IMR-90 (cell line): Measurements from ENCODE around the gene KRTAP10-11. TPM values are rescaled to one million over a fixed set of nuclear protein-coding genes. Genes with fewer than 3 reads are reported as not detected.
"Not testable (repeated sequence)": the region's sequence is repeated elsewhere in the genome, so short reads cannot be mapped to it uniquely, and the experiment has no call there.

Experiments
- ATAC-seq: fragments of 200-7000 bp; cut with Tn5 transposase; 2 replicates; pipeline ENCODE4 v1.9.1; 2020; ENCODE audit warnings: low read depth, mild to moderate bottlenecking, moderate library complexity
- BruUV-seq: library from RNA; stranded (reverse); fragments of 400-500 nt; replicated peaks from 2 replicates; lab custom pipeline; 2021; lab: Mats Ljungman, UMichigan
- CTCF ChIA-PET: fragments of 300-600 bp; formaldehyde crosslinking; extraction: SDS; loops from one replicate; lab custom pipeline; 2021; ENCODE audit warnings: antibody characterized with exemption; lab: Yijun Ruan, JAX
- POLR2A ChIA-PET: fragments of 300-600 bp; sonication (Branson Sonifier 250); formaldehyde crosslinking; loops from one replicate; lab custom pipeline; 2022; ENCODE audit warnings: antibody characterized with exemption; ENCODE audit not compliant: unreplicated experiment; lab: Charles Lee
- DNase-seq: peaks from one replicate; pipeline ENCODE4 v3.0.0; 2013
- H2AFZ ChIP-seq: replicated peaks from 2 replicates; pipeline ENCODE3; 2013; ENCODE audit warnings: low read length, mild to moderate bottlenecking; ENCODE audit not compliant: poor library complexity
- H2AK5ac ChIP-seq: 2 replicates; pipeline ENCODE4 v1.6.1; 2013; ENCODE audit warnings: low read depth, low read length, inconsistent platforms
- H2AK9ac ChIP-seq: replicated peaks from 2 replicates; pipeline ENCODE3; 2013; ENCODE audit warnings: mild to moderate bottlenecking, low read depth, low read length, moderate library complexity; ENCODE audit not compliant: poor library complexity
- H2BK120ac ChIP-seq: 2 replicates; pipeline ENCODE4 v1.6.1; 2013; ENCODE audit warnings: low read depth, low read length, inconsistent platforms
- H2BK15ac ChIP-seq: 3 replicates; pipeline ENCODE4 v1.6.1; 2013; ENCODE audit warnings: low read depth, low read length, inconsistent platforms
- H2BK20ac ChIP-seq: 2 replicates; pipeline ENCODE4 v1.6.1; 2013; ENCODE audit warnings: low read depth, mild to moderate bottlenecking, inconsistent platforms, low read length, moderate library complexity
- H2BK5ac ChIP-seq: 2 replicates; pipeline ENCODE4 v1.6.1; 2013; ENCODE audit warnings: mild to moderate bottlenecking, low read depth, low read length, inconsistent platforms; ENCODE audit not compliant: poor library complexity, severe bottlenecking
- H3K14ac ChIP-seq: replicated peaks from 2 replicates; pipeline ENCODE4 v1.6.1; 2013; ENCODE audit warnings: low read depth, low read length, inconsistent platforms
- H3K18ac ChIP-seq: 2 replicates; pipeline ENCODE4 v1.6.1; 2013; ENCODE audit warnings: low read depth, low read length, control low read depth
- H3K23ac ChIP-seq: 2 replicates; pipeline ENCODE4 v1.6.1; 2013; ENCODE audit warnings: low read depth, low read length, inconsistent platforms
- H3K27ac ChIP-seq: 2 replicates; pipeline ENCODE4 v1.5.1; 2013; ENCODE audit warnings: mild to moderate bottlenecking, control low read depth, low read length; ENCODE audit not compliant: insufficient read depth
- H3K27me3 ChIP-seq: 2 replicates; pipeline ENCODE4 v1.6.1; 2013; ENCODE audit warnings: low read length; ENCODE audit not compliant: control insufficient read depth, insufficient read depth
- H3K36me3 ChIP-seq: 2 replicates; pipeline ENCODE4 v1.6.1; 2013; ENCODE audit warnings: low read length, mixed read lengths; ENCODE audit not compliant: control insufficient read depth, insufficient read depth
- H3K4ac ChIP-seq: 2 replicates; pipeline ENCODE4 v1.6.1; 2013; ENCODE audit warnings: low read depth, low read length, inconsistent platforms
- H3K4me1 ChIP-seq: 2 replicates; pipeline ENCODE4 v1.6.1; 2013; ENCODE audit warnings: low read length, mixed read lengths; ENCODE audit not compliant: control insufficient read depth, insufficient read depth
- H3K4me2 ChIP-seq: 2 replicates; pipeline ENCODE4 v1.6.1; 2013; ENCODE audit warnings: low read depth, mild to moderate bottlenecking, control low read depth, low read length, moderate library complexity
- H3K4me3 ChIP-seq: 2 replicates; pipeline ENCODE4 v1.5.1; 2013; ENCODE audit warnings: low read depth, mild to moderate bottlenecking, control low read depth, low read length, moderate library complexity; ENCODE audit not compliant: insufficient read depth
- H3K56ac ChIP-seq: 2 replicates; pipeline ENCODE4 v1.6.1; 2013; ENCODE audit warnings: low read length, inconsistent platforms; ENCODE audit not compliant: insufficient read depth; ENCODE audit errors: extremely low read depth
- H3K79me1 ChIP-seq, 2 experiments: 2 replicates each; pipeline ENCODE4 v1.6.1; 2013; ENCODE audit warnings: low read length in 2 of 2, inconsistent platforms in 1 of 2, low read depth in 1 of 2
- H3K9ac ChIP-seq: 2 replicates; pipeline ENCODE4 v1.6.1; 2013; ENCODE audit warnings: low read depth, low read length, control low read depth
- H3K9me1 ChIP-seq: 2 replicates; pipeline ENCODE4 v1.6.1; 2013; ENCODE audit warnings: low read length, inconsistent platforms; ENCODE audit not compliant: insufficient read depth
- H3K9me3 ChIP-seq: 2 replicates; pipeline ENCODE4 v1.6.1; 2013; ENCODE audit warnings: low read length; ENCODE audit not compliant: control insufficient read depth, insufficient read depth
- H4K20me1 ChIP-seq: 2 replicates; pipeline ENCODE4 v1.6.1; 2013; ENCODE audit warnings: low read length, inconsistent platforms; ENCODE audit not compliant: insufficient read depth
- H4K5ac ChIP-seq: 2 replicates; pipeline ENCODE4 v1.6.1; 2013; ENCODE audit warnings: mild to moderate bottlenecking, low read depth, low read length, control low read depth
- H4K8ac ChIP-seq, 2 experiments: 2 replicates each; pipeline ENCODE4 v1.6.1; 2013; ENCODE audit warnings: low read depth in 2 of 2, low read length in 2 of 2, control low read depth in 1 of 2, inconsistent platforms in 1 of 2
- H4K91ac ChIP-seq: 2 replicates; pipeline ENCODE4 v1.6.1; 2013; ENCODE audit warnings: low read depth, low read length, inconsistent platforms; ENCODE audit not compliant: insufficient read depth
- ELK1 ChIP-seq: fragments of 150-350 bp; IDR thresholded peaks from 2 replicates; pipeline ENCODE4 v1.6.1; 2016; ENCODE audit warnings: low read depth, mild to moderate bottlenecking, low read length, moderate library complexity, borderline replicate concordance
- WGBS, 2 experiments: methylation state at CpG; one replicate each; pipeline versions ENCODE4 v1.1.5 to v1.1.7; 2013; ENCODE audit warnings: missing lambda C conversion rate in 2 of 2; ENCODE audit not compliant: insufficient read length in 1 of 2; ENCODE audit errors: extremely low coverage in 2 of 2; 5-methylcytosine and 5-hydroxymethylcytosine counted together
- dilution Hi-C: fragments of 300-500 bp; cut with HindIII; formaldehyde crosslinking; loops from one replicate; pipeline ENCODE4 v1.14.3; 2018; ENCODE audit warnings: low sequenced_read_pairs; ENCODE audit not compliant: unreplicated experiment
- in situ Hi-C: fragments of 300-500 bp; cut with MboI; formaldehyde crosslinking; loops from 3 replicates; pipeline ENCODE4 v1.14.3; 2019; ENCODE audit warnings: low sequenced_read_pairs, inconsistent platforms, mixed read lengths
- intact Hi-C: fragments of 100-400 bp; cut with micrococcal nuclease; formaldehyde crosslinking; loops from 2 replicates; pipeline ENCODE4 v1.10.0; 2022
- polyA plus RNA-seq, 3 experiments: library from polyadenylated mRNA; depleted of rRNA; stranded (reverse); fragments of >200 nt; gene quantifications; 2 replicates each; pipeline ENCODE4 v1.2.3, GENCODE V29; 2012; ENCODE audit warnings: low replicate concordance in 1 of 3
- total RNA-seq: library from RNA; depleted of rRNA; stranded (reverse); fragments of >200 nt; gene quantifications from 2 replicates; pipeline ENCODE4 v1.2.3, GENCODE V29; 2012

The KRTAP10-11 gene
- total and polyA plus RNA-seq, 2 of the 4 experiments (the other 2 are of a cell fraction), result not detected

DNA sequence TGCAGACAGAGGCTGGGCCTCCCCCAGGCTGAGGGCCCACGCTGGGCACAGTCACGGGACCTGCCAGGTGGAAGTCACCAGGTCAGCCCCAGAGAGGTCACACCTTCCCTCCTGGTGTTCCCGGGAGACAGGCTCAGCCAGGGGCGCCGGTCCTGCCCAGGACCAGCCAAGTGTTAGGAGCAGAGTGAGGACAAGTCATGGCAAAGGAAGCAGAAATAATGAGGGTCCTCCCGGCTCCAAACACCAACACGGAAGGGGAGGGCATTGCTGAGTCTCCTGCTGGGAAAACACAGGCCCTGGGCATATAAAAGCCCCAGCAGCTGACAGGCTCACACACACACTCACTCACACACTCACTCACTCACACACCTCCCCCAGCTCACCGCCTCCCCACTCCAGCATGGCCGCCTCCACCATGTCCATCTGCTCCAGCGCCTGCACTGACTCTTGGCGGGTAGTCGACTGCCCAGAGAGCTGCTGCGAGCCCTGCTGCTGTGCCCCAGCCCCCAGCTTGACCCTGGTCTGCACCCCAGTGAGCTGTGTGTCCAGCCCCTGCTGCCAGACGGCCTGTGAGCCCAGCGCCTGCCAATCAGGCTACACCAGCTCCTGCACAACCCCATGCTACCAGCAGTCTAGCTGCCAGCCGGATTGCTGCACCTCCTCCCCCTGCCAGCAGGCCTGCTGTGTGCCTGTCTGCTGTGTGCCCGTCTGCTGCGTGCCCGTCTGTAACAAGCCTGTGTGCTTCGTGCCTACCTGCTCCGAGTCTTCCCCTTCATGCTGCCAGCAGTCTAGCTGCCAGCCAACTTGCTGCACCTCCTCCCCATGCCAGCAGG lies 9.0 kb upstream of the KRTAP10-11 start, which contains the start of gene KRTAP10-10 (continued):
- TF ChIP-seq ELK1, result no peak

- H3K4me2 ChIP-seq, H4K8ac ChIP-seq, in situ Hi-C loops, H3K14ac ChIP-seq, BruUV-seq, H3K9ac ChIP-seq, H3K27me3 ChIP-seq, H2BK15ac ChIP-seq, H2AFZ ChIP-seq, H2AK5ac ChIP-seq, intact Hi-C loops, H4K5ac ChIP-seq, dilution Hi-C loops, ATAC-seq, H2AK9ac ChIP-seq, H3K36me3 ChIP-seq, H3K4me3 ChIP-seq, CTCF ChIA-PET, H4K20me1 ChIP-seq, H3K27ac ChIP-seq, H2BK5ac ChIP-seq, H3K79me1 ChIP-seq, H3K23ac ChIP-seq, H3K4ac ChIP-seq, H2BK20ac ChIP-seq, H3K18ac ChIP-seq, POLR2A ChIA-PET, H4K91ac ChIP-seq, H2BK120ac ChIP-seq, DNase-seq, H3K56ac ChIP-seq, H3K4me1 ChIP-seq, H3K9me1 ChIP-seq, H3K9me3 ChIP-seq: not testable (repeated sequence)
- WGBS, 2 experiments, result 54% methylated on average over 2 of the region's 12 CpGs; no CpG with 5 or more reads in 1 of the 2 experiments
Observed at GRCh38 chr21:44637851-44638348, 8.3 kb upstream of the KRTAP10-11 start.

DNA sequence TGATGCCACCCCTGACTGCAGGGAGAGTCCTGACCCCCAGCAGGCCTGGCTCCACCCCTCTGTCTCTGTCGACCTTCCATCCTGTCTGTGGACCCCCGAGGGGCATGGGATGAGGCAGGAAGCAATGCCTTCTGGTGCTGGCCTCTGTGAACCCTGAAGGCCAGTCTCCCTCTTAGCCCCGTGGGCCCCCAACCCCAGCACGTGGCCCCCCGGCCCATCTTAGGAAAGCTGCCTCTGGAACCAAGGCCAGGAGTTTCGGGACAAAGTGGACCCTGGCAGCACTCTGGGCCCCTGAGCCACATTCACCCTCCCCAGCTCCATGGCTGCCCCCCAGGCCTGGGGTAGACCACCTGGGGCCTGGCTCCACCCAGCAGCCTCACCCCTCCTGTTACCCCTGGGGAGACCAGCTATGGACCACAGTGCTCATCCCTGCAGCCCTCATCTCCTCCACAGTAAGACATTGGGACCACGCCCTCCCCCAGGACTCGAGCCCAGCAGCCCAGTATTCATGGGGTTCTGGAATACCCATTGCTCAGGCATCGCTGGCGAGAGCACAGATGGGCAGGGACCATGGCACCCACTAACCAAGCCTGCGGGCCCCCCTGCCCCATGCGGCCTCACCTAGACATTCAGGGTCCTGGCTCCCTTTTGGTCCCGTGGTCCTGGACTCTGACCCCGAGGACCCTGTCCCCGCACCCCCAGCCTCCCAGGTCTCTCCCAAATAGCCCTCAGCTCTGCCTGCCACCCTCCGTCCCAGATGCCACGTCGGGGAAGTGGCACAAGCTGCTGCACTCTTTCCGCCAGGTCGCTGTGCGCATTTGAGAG lies 7.5 kb upstream of the KRTAP10-11 start:
- H2AK9ac ChIP-seq, H2BK5ac ChIP-seq, H3K4me3 ChIP-seq, H3K4ac ChIP-seq, H2AK5ac ChIP-seq, H3K9me1 ChIP-seq, H4K8ac ChIP-seq, H2BK120ac ChIP-seq, H3K27ac ChIP-seq, H3K9me3 ChIP-seq, H3K79me1 ChIP-seq, BruUV-seq, H3K27me3 ChIP-seq, H4K5ac ChIP-seq, H3K4me2 ChIP-seq, H2AFZ ChIP-seq, DNase-seq, ATAC-seq, H3K23ac ChIP-seq, intact Hi-C loops, H4K20me1 ChIP-seq, H3K36me3 ChIP-seq, H2BK20ac ChIP-seq, H3K9ac ChIP-seq, CTCF ChIA-PET, H3K18ac ChIP-seq, dilution Hi-C loops, in situ Hi-C loops, POLR2A ChIA-PET, H3K4me1 ChIP-seq, H3K14ac ChIP-seq, H4K91ac ChIP-seq, H2BK15ac ChIP-seq, H3K56ac ChIP-seq: not testable (repeated sequence)
- WGBS, 2 experiments, result 82% methylated on average over 9 of the region's 21 CpGs; no CpG with 5 or more reads in 1 of the 2 experiments
